CD8-positive, alpha-beta memory T cell (primary cell): Measurements from ENCODE around the gene PCSK2. TPM values are rescaled to one million over a fixed set of nuclear protein-coding genes. Genes with fewer than 3 reads are reported as not detected.

Experiments
- CTCF ChIA-PET: fragments of 350-600 bp; sonication (Branson Sonifier 250); formaldehyde crosslinking; loops from one replicate; lab custom pipeline; 2021; ENCODE audit warnings: antibody characterized with exemption; lab: Charles Lee
- POLR2A ChIA-PET: fragments of 350-600 bp; sonication (Branson Sonifier 250); formaldehyde crosslinking; loops from one replicate; lab custom pipeline; 2021; ENCODE audit warnings: antibody characterized with exemption; lab: Charles Lee
- DNase-seq, 5 donors: peaks; one replicate each; pipeline versions ENCODE4 v3.0.0 to v3.0.0-alpha.2; 2020 to 2022; ENCODE audit warnings: mixed read lengths in 1 of 5
- H3K27ac ChIP-seq: one replicate; pipeline ENCODE4 v1.7.0; 2013; ENCODE audit warnings: low read depth, mild to moderate bottlenecking, low read length, moderate library complexity
- H3K27me3 ChIP-seq: 2 replicates; pipeline ENCODE4 v1.7.0; 2013; ENCODE audit warnings: low read length, mild to moderate bottlenecking; ENCODE audit not compliant: insufficient read depth, poor library complexity, severe bottlenecking
- H3K36me3 ChIP-seq: 2 replicates; pipeline ENCODE4 v1.7.0; 2013; ENCODE audit warnings: mild to moderate bottlenecking, low read length, moderate library complexity; ENCODE audit not compliant: insufficient read depth
- H3K4me1 ChIP-seq: 2 replicates; pipeline ENCODE4 v1.7.0; 2013; ENCODE audit warnings: mild to moderate bottlenecking, low read length, moderate library complexity; ENCODE audit not compliant: insufficient read depth
- H3K4me3 ChIP-seq: 2 replicates; pipeline ENCODE4 v1.7.0; 2013; ENCODE audit warnings: mild to moderate bottlenecking, low read length
- H3K9me3 ChIP-seq: 2 replicates; pipeline ENCODE4 v1.7.0; 2013; ENCODE audit warnings: mild to moderate bottlenecking, low read length
- H3K27ac Mint-ChIP-seq, 8 donors: one replicate each; pipeline ENCODE4 v1.8.0; 2020 to 2021; ENCODE audit warnings: mixed read lengths in 8 of 8, mild to moderate bottlenecking in 6 of 8, inconsistent platforms in 3 of 8, moderate library complexity in 3 of 8
- H3K27me3 Mint-ChIP-seq, 2 donors: one replicate each; pipeline ENCODE4 v1.8.0; 2020 to 2021; ENCODE audit warnings: mixed read lengths in 2 of 2, mild to moderate bottlenecking in 1 of 2, moderate library complexity in 1 of 2
- H3K36me3 Mint-ChIP-seq, 3 donors: one replicate each; pipeline ENCODE4 v1.8.0; 2020 to 2021; ENCODE audit warnings: mixed read lengths in 3 of 3, inconsistent platforms in 1 of 3, mild to moderate bottlenecking in 1 of 3
- H3K4me1 Mint-ChIP-seq, 3 donors: one replicate each; pipeline ENCODE4 v1.8.0; 2020 to 2021; ENCODE audit warnings: mixed read lengths in 3 of 3, inconsistent platforms in 1 of 3, mild to moderate bottlenecking in 1 of 3
- H3K4me3 Mint-ChIP-seq, 7 donors: one replicate each; pipeline ENCODE4 v1.8.0; 2020 to 2021; ENCODE audit warnings: mixed read lengths in 7 of 7, mild to moderate bottlenecking in 6 of 7, moderate library complexity in 4 of 7, inconsistent platforms in 2 of 7
- H3K9me3 Mint-ChIP-seq, 5 donors: one replicate each; pipeline ENCODE4 v1.8.0; 2020 to 2022; ENCODE audit warnings: mixed read lengths in 5 of 5, mild to moderate bottlenecking in 3 of 5, moderate library complexity in 2 of 5, inconsistent platforms in 1 of 5
- polyA plus RNA-seq: library from polyadenylated mRNA; unstranded; fragments of 300-500 nt; fragmentation: Illumina TruSeq; gene quantifications from one replicate; pipeline ENCODE4 v1.2.3, GENCODE V29; 2021
- total RNA-seq, 2 experiments: library from RNA; stranded (reverse); gene quantifications; one replicate each; pipeline ENCODE4 v1.2.3, GENCODE V29; 2021

PCSK2 gene
- total and polyA plus RNA-seq, 3 experiments from 2014 or later: not detected

GRCh38 chr20:17445543-17445942 lies 218.7 kb downstream of the PCSK2 start:
- H3K36me3 Mint-ChIP-seq: no peaks in the 10 kb centered on the region
- peaks cover 2 to 9% (median 4%) of the 10 kb centered on the region in 5 donors for H3K9me3 Mint-ChIP-seq
- peaks cover 9 to 28% of the 10 kb centered on the region in 2 donors for H3K27me3 Mint-ChIP-seq
- no peaks in the 10 kb centered on the region for H3K36me3 ChIP-seq
- no peak overlapping the region for H3K4me3 Mint-ChIP-seq
- no peak for DNase-seq
- no peak overlapping the region for H3K4me3 ChIP-seq
- no peaks in the 10 kb centered on the region for H3K4me1 ChIP-seq
- POLR2A ChIA-PET: no interaction called here
- no peak overlapping the region for H3K27ac Mint-ChIP-seq
- no peaks in the 10 kb centered on the region for H3K27me3 ChIP-seq
- no peaks in the 10 kb centered on the region for H3K4me1 Mint-ChIP-seq
- CTCF ChIA-PET: interaction anchor here (0.9 kb wide), 1 partner anchor 13 kb away, joined by 3 read pairs; no protein-coding TSS in a partner anchor
- H3K9me3 ChIP-seq: no peaks in the 10 kb centered on the region
- H3K27ac ChIP-seq: no peak overlapping the region

- H3K9me3 ChIP-seq: no peaks in the 10 kb centered on the region
- H3K4me3 ChIP-seq: no peak overlapping the region
- DNase-seq: no peak
- H3K27me3 ChIP-seq: no peaks in the 10 kb centered on the region
- no peak overlapping the region for H3K27ac ChIP-seq
- Mint-ChIP-seq H3K4me1 (no peaks in the 10 kb centered on the region), H3K27me3 (peaks cover 9 to 29% of the 10 kb centered on the region in 2 donors), H3K27ac (no peak overlapping the region), H3K4me3 (no peak overlapping the region), H3K9me3 (peaks cover 2 to 9% (median 4%) of the 10 kb centered on the region in 5 donors), H3K36me3 (no peaks in the 10 kb centered on the region)
- CTCF ChIA-PET: no interaction called here
- no peaks in the 10 kb centered on the region for H3K36me3 ChIP-seq
- no peaks in the 10 kb centered on the region for H3K4me1 ChIP-seq
- POLR2A ChIA-PET: no interaction called here
Measured at GRCh38 chr20:17446171-17446570, 219.3 kb downstream of the PCSK2 start.

GRCh38 chr20:17448071-17448470 lies 221.2 kb downstream of the PCSK2 start:
- CTCF ChIA-PET: no interaction called here
- DNase-seq: no peak
- peaks cover 6 to 34% of the 10 kb centered on the region in 2 donors for H3K27me3 Mint-ChIP-seq
- H3K36me3 ChIP-seq: no peaks in the 10 kb centered on the region
- no peaks in the 10 kb centered on the region for H3K36me3 Mint-ChIP-seq
- no peaks in the 10 kb centered on the region for H3K4me1 Mint-ChIP-seq
- H3K4me1 ChIP-seq: no peaks in the 10 kb centered on the region
- H3K9me3 ChIP-seq: no peaks in the 10 kb centered on the region
- no peak overlapping the region for H3K4me3 Mint-ChIP-seq
- H3K9me3 Mint-ChIP-seq: no peaks in the 10 kb centered on the region
- no peak overlapping the region for H3K4me3 ChIP-seq
- H3K27me3 ChIP-seq: no peaks in the 10 kb centered on the region
- H3K27ac ChIP-seq: no peak overlapping the region
- no peak overlapping the region for H3K27ac Mint-ChIP-seq
- POLR2A ChIA-PET: no interaction called here

DNA sequence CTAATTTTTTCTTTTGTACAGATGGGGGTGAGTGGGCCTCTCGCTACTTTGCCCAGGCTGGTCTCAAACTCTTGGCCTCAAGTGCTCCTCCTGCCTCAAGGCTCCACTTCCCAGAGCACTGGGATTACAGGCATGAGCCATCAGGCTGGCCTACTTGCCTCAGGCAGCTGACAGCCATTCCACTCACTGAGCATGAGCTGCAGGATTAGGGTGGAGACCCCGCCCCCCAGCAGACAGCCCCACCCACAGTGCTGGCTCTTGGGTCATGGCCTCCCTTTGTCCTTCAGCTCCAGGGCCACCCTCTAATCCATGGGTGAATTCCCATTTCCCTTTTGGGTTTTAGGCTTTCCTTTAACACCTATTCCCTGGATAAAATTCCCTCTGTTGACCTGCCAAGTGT lies 222.2 kb downstream of the PCSK2 start:
- no peak for DNase-seq
- Histone ChIP-seq H3K27ac (no peak overlapping the region), H3K27me3 (no peaks in the 10 kb centered on the region), H3K36me3 (no peaks in the 10 kb centered on the region), H3K9me3 (no peaks in the 10 kb centered on the region), H3K4me1 (no peaks in the 10 kb centered on the region), H3K4me3 (no peak overlapping the region)
- H3K4me1 Mint-ChIP-seq: no peaks in the 10 kb centered on the region
- H3K36me3 Mint-ChIP-seq: no peaks in the 10 kb centered on the region
- CTCF ChIA-PET: no interaction called here
- no peak overlapping the region for H3K27ac Mint-ChIP-seq
- no peak overlapping the region for H3K4me3 Mint-ChIP-seq
- POLR2A ChIA-PET: no interaction called here
- H3K27me3 Mint-ChIP-seq: peaks cover 3 to 36% of the 10 kb centered on the region in 2 donors
- no peaks in the 10 kb centered on the region for H3K9me3 Mint-ChIP-seq

GRCh38 chr20:17452441-17452840 lies 225.6 kb downstream of the PCSK2 start:
- Mint-ChIP-seq H3K36me3 (no peaks in the 10 kb centered on the region), H3K9me3 (no peaks in the 10 kb centered on the region), H3K4me1 (no peaks in the 10 kb centered on the region), H3K27ac (no peak overlapping the region), H3K4me3 (no peak overlapping the region), H3K27me3 (peaks cover 8 to 53% of the 10 kb centered on the region in 2 donors)
- Histone ChIP-seq H3K4me3 (no peak overlapping the region), H3K4me1 (no peaks in the 10 kb centered on the region), H3K27me3 (no peaks in the 10 kb centered on the region), H3K9me3 (no peaks in the 10 kb centered on the region), H3K36me3 (no peaks in the 10 kb centered on the region), H3K27ac (no peak overlapping the region)
- ChIA-PET POLR2A (no interaction called here), CTCF (no interaction called here)
- no peak for DNase-seq

DNA sequence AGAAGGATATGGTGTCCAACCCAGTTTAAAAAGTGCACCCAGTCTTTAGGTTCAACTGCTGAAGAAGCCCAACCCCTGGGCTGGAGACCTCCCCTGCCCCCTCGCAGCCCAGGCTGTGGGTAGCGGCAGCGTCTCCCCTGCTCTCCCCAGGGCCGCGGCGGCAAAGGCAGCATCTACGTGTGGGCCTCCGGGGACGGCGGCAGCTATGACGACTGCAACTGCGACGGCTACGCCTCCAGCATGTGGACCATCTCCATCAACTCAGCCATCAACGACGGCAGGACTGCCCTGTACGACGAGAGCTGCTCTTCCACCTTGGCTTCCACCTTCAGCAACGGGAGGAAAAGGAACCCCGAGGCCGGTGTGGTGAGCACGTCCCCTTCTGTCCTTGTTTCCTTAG lies 226.8 kb downstream of the PCSK2 start:
- CTCF ChIA-PET: interaction anchor here (2.7 kb wide), 1 partner anchor 22 kb away, joined by 11 read pairs; no protein-coding TSS in a partner anchor
- Mint-ChIP-seq H3K27me3 (peaks cover 8 to 55% of the 10 kb centered on the region in 2 donors), H3K36me3 (no peaks in the 10 kb centered on the region), H3K4me3 (no peak overlapping the region), H3K9me3 (no peaks in the 10 kb centered on the region), H3K4me1 (no peaks in the 10 kb centered on the region), H3K27ac (no peak overlapping the region)
- H3K27me3 ChIP-seq: no peaks in the 10 kb centered on the region
- H3K4me3 ChIP-seq: no peak overlapping the region
- no peaks in the 10 kb centered on the region for H3K4me1 ChIP-seq
- no peak for DNase-seq
- no peak overlapping the region for H3K27ac ChIP-seq
- POLR2A ChIA-PET: no interaction called here
- H3K9me3 ChIP-seq: no peaks in the 10 kb centered on the region
- H3K36me3 ChIP-seq: no peaks in the 10 kb centered on the region

DNA sequence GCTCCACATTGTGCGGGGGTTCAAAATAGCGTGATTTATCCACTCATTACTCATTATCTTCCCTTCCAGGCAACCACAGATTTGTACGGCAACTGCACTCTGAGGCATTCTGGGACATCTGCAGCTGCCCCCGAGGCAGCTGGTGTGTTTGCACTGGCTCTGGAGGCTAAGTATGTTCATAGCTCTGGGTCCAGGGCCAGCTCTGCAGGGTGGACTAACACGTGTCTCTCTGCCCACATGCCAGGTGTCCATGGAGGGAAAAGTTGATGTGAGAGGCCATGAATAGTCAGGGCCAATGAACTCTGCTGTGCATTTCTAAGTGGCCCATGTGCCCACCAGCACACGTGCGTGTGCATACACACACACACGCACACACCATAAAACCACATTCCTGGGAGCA lies 229.4 kb downstream of the PCSK2 start:
- H3K4me1 Mint-ChIP-seq: peaks cover 0 to 6% (median 1%) of the 10 kb centered on the region in 3 donors
- no peak overlapping the region for H3K27ac Mint-ChIP-seq
- CTCF ChIA-PET: no interaction called here
- no peak overlapping the region for H3K4me3 Mint-ChIP-seq
- POLR2A ChIA-PET: no interaction called here
- H3K9me3 Mint-ChIP-seq: peaks cover 0 to 6% (median 0%) of the 10 kb centered on the region in 5 donors
- no peaks in the 10 kb centered on the region for H3K36me3 Mint-ChIP-seq
- no peak overlapping the region for H3K4me3 ChIP-seq
- peaks cover 11 to 49% of the 10 kb centered on the region in 2 donors for H3K27me3 Mint-ChIP-seq
- H3K36me3 ChIP-seq: no peaks in the 10 kb centered on the region
- H3K9me3 ChIP-seq: no peaks in the 10 kb centered on the region
- no peaks in the 10 kb centered on the region for H3K27me3 ChIP-seq
- DNase-seq: no peak
- no peaks in the 10 kb centered on the region for H3K4me1 ChIP-seq
- no peak overlapping the region for H3K27ac ChIP-seq

DNA sequence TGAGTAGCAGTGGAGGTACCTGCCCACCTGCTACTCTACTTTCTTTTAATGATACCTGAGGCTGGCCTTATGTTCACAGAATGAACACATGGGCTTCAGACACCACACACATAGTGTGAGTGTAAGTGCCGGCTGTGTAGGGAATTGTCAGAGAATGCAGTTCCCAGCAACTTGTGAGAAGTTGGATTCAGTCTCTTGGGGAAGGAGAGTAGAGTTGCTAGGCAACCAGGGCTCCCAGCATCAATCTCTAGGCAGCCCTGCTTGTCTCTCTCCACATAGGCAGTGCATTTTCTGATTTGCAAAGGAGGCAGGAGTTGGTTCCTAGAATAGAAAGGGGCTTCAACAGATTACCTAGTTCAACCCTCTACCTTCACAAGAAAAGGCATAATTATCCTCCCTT lies 230.2 kb downstream of the PCSK2 start:
- no peak overlapping the region for H3K4me3 ChIP-seq
- DNase-seq: no peak
- H3K27me3 Mint-ChIP-seq: peaks cover 9 to 43% of the 10 kb centered on the region in 2 donors
- no peaks in the 10 kb centered on the region for H3K9me3 ChIP-seq
- no peak overlapping the region for H3K27ac Mint-ChIP-seq
- H3K9me3 Mint-ChIP-seq: peaks cover 0 to 6% (median 0%) of the 10 kb centered on the region in 5 donors
- no peaks in the 10 kb centered on the region for H3K36me3 Mint-ChIP-seq
- no peaks in the 10 kb centered on the region for H3K27me3 ChIP-seq
- ChIA-PET POLR2A (no interaction called here), CTCF (no interaction called here)
- no peak overlapping the region for H3K4me3 Mint-ChIP-seq
- H3K36me3 ChIP-seq: no peaks in the 10 kb centered on the region
- H3K27ac ChIP-seq: no peak overlapping the region
- peaks cover 0 to 6% (median 1%) of the 10 kb centered on the region in 3 donors for H3K4me1 Mint-ChIP-seq
- H3K4me1 ChIP-seq: no peaks in the 10 kb centered on the region
